Hematopoietic multipotent progenitor cell treated with erythropoietin and hydrocortisone succinate and interleukin-3 and kit ligand, for 17 days (in vitro differentiated cells): ENCODE results near the gene LRIG3.
"Not testable (repeated sequence)": the region's sequence is repeated elsewhere in the genome, so short reads cannot be mapped to it uniquely, and the experiment has no call there.

ENCODE experiments used
- DNase-seq: peaks from one replicate; pipeline ENCODE4 v3.0.0-alpha.2; 2015; ENCODE audit warnings: low spot score

Gene LRIG3

GRCh38 chr12:58920102-58920960 lies at the start of gene LRIG3:
LRIG3 (minus strand) TSS chr12:58920504; CDS start chr12:58920235, 269 bp downstream.
- DNase-seq: no peak

GRCh38 chr12:58969237-58969636 lies 48.9 kb upstream of the LRIG3 start:
- DNase-seq: no peak

- DNase-seq: no peak
Observed at GRCh38 chr12:58967561-58967960, 47.3 kb upstream of the LRIG3 start.

- DNase-seq: no peak
Observed at GRCh38 chr12:58966939-58967338, 46.6 kb upstream of the LRIG3 start.

GRCh38 chr12:58965568-58965967 lies 45.3 kb upstream of the LRIG3 start:
- DNase-seq: no peak

GRCh38 chr12:58963844-58964243 lies 43.5 kb upstream of the LRIG3 start:
- DNase-seq: no peak

- no peak for DNase-seq
Observed at GRCh38 chr12:58961906-58962305, 41.6 kb upstream of the LRIG3 start.

GRCh38 chr12:58961166-58961565 lies 40.9 kb upstream of the LRIG3 start:
- no peak for DNase-seq

- DNase-seq: no peak
Observed at GRCh38 chr12:58959639-58960300, 39.5 kb upstream of the LRIG3 start.

GRCh38 chr12:58957298-58957697 lies 37.0 kb upstream of the LRIG3 start:
- DNase-seq: no peak

- no peak for DNase-seq
Observed at GRCh38 chr12:58955849-58956248, 35.5 kb upstream of the LRIG3 start.

- no peak for DNase-seq
Observed at GRCh38 chr12:58954002-58954401, 33.7 kb upstream of the LRIG3 start.

- no peak for DNase-seq
Observed at GRCh38 chr12:58950739-58951100, 30.4 kb upstream of the LRIG3 start.

- not testable (repeated sequence) for DNase-seq
Observed at GRCh38 chr12:58949954-58950738, 29.8 kb upstream of the LRIG3 start.

- no peak for DNase-seq
Observed at GRCh38 chr12:58943079-58943478, 22.8 kb upstream of the LRIG3 start.

- DNase-seq: no peak
Observed at GRCh38 chr12:58942345-58942744, 22.0 kb upstream of the LRIG3 start.

GRCh38 chr12:58939399-58940100 lies 19.2 kb upstream of the LRIG3 start:
- no peak for DNase-seq

GRCh38 chr12:58938440-58938839 lies 18.1 kb upstream of the LRIG3 start:
- DNase-seq: no peak

- DNase-seq: no peak
Observed at GRCh38 chr12:58934528-58934927, 14.2 kb upstream of the LRIG3 start.

- no peak for DNase-seq
Observed at GRCh38 chr12:58932806-58933681, 12.7 kb upstream of the LRIG3 start.

GRCh38 chr12:58931518-58931917 lies 11.2 kb upstream of the LRIG3 start:
- DNase-seq: no peak
